Nephron progenitor cell (in vitro differentiated cells): ENCODE results near the gene BCO2.

ENCODE experiments used
- DNase-seq: peaks from one replicate; pipeline ENCODE4 v3.0.0; 2021
- H3K27ac Mint-ChIP-seq: 2 replicates; pipeline ENCODE4 v1.8.0; 2021; ENCODE audit warnings: mild to moderate bottlenecking, moderate library complexity, mixed read lengths
- H3K27me3 Mint-ChIP-seq: 2 replicates; pipeline ENCODE4 v1.8.0; 2021; ENCODE audit warnings: mild to moderate bottlenecking, low read depth, mixed read lengths; ENCODE audit not compliant: poor library complexity
- H3K36me3 Mint-ChIP-seq: 2 replicates; pipeline ENCODE4 v1.8.0; 2021; ENCODE audit warnings: low read depth, mixed read lengths
- H3K4me1 Mint-ChIP-seq: 2 replicates; pipeline ENCODE4 v1.8.0; 2021; ENCODE audit warnings: mixed read lengths
- H3K4me3 Mint-ChIP-seq: 2 replicates; pipeline ENCODE4 v1.8.0; 2021; ENCODE audit warnings: mild to moderate bottlenecking, moderate library complexity, mixed read lengths
- H3K9me3 Mint-ChIP-seq: 2 replicates; pipeline ENCODE4 v1.8.0; 2021; ENCODE audit warnings: mild to moderate bottlenecking, moderate library complexity, mixed read lengths
- TF ChIP-seq, protein P1 (sequence below): fragments of 200-600 bp; sonication (generic); IDR thresholded peaks from 2 replicates; pipeline ENCODE4 v1.5.0; 2021; ENCODE audit warnings: antibody characterized with exemption

Gene BCO2

DNA sequence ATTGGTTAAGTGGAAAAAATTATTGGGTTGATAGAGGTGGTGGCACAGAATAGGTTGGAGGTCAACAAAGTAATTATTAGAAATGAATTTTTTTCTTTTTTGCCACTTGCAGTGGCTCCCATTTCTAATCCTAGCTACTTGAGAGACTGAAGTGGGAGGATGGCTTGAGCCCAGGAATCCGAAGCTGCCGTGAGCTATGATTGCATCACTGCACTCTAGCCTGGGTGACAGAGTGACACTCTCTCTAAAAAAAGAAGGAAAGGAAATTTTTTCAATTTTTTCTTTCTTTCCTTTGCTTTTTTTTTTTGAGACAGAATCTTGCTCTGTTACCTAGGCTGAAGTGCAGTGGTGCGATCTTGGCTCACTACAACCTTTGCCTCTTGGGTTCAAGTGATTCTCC lies 2.2 kb upstream of the BCO2 start:
- no peak for DNase-seq
- peak overlapping the region; percentile 34 for H3K27ac Mint-ChIP-seq
- H3K4me3 Mint-ChIP-seq, result no peak overlapping the region
- TF ChIP-seq, protein P1, sequence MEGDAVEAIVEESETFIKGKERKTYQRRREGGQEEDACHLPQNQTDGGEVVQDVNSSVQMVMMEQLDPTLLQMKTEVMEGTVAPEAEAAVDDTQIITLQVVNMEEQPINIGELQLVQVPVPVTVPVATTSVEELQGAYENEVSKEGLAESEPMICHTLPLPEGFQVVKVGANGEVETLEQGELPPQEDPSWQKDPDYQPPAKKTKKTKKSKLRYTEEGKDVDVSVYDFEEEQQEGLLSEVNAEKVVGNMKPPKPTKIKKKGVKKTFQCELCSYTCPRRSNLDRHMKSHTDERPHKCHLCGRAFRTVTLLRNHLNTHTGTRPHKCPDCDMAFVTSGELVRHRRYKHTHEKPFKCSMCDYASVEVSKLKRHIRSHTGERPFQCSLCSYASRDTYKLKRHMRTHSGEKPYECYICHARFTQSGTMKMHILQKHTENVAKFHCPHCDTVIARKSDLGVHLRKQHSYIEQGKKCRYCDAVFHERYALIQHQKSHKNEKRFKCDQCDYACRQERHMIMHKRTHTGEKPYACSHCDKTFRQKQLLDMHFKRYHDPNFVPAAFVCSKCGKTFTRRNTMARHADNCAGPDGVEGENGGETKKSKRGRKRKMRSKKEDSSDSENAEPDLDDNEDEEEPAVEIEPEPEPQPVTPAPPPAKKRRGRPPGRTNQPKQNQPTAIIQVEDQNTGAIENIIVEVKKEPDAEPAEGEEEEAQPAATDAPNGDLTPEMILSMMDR, result no peak
- H3K27me3 Mint-ChIP-seq, result peaks cover 10% of the 10 kb centered on the region
- H3K36me3 Mint-ChIP-seq, result no peaks in the 10 kb centered on the region
- H3K9me3 Mint-ChIP-seq, result no peaks in the 10 kb centered on the region
- H3K4me1 Mint-ChIP-seq, result peaks cover 28% of the 10 kb centered on the region

DNA sequence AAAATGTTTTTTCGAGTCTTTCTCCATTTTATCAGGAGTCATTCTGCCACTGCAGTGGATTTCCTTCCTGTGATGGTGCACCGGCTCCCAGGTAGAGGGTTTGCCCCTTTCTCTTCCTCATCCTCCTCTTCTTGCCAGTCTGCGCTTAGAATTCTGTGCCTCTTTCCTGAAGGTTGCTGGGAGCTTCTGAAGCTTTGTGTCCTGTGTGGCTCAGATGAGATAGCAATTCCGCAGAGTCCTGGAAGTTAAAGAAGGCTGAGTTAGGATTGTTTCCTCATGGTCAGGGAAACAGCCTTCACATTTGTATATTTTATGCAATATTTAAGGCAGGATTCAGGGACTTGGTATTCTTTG lies 264 bp downstream of the BCO2 start:
- Mint-ChIP-seq H3K4me1 (peaks cover 32% of the 10 kb centered on the region), H3K4me3 (peak overlapping the region; percentile 80), H3K9me3 (no peaks in the 10 kb centered on the region), H3K27ac (peak overlapping the region; percentile 94), H3K36me3 (peaks cover 1% of the 10 kb centered on the region), H3K27me3 (peaks cover 10% of the 10 kb centered on the region)
- TF ChIP-seq, protein P1, result no peak
- DNase-seq, result no peak

DNA sequence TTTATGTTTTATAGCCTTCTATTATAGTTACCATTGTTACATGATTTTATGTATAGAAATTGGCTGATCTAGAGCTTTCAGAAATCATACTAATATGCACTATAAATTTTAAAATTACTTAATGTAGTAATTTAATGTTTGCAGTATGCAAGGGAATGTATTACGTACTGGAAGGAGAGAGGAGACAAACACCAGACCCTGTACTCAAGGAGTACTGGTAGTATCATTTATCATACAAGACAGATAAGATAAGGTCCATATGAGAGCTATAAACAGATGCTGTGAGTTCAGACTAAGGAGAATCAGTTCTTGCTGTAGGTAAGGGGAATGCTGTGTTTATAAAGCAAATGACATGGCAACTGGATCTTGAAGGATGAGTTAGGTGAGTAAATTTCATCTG lies 765 bp downstream of the BCO2 start:
- no peak for DNase-seq
- TF ChIP-seq, protein P1, result no peak
- Mint-ChIP-seq H3K27me3 (peaks cover 10% of the 10 kb centered on the region), H3K27ac (no peak overlapping the region), H3K4me1 (peaks cover 35% of the 10 kb centered on the region), H3K36me3 (peaks cover 6% of the 10 kb centered on the region), H3K4me3 (peak overlapping the region; percentile 80), H3K9me3 (peaks cover 5% of the 10 kb centered on the region)

DNA sequence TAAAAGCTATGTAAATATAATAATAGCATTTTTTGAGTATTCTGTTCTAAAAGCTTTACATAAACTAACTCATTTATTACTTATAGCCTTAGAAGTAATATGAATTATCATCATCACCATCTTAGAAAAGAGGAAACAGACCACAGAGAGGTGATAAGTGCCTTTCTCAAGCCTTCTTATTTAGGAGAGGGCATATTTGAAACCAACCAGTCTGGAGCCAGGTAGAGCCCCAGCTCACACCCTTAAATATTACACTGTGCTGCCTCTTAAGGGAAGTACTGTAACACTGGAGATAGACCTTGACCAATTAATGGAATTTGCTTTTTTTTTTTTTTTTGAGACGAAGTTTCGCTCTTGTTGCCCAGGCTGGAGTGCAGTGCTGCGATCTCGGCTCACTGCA lies 2.3 kb downstream of the BCO2 start:
- Mint-ChIP-seq H3K27me3 (peaks cover 13% of the 10 kb centered on the region), H3K27ac (no peak overlapping the region), H3K4me1 (peaks cover 35% of the 10 kb centered on the region), H3K36me3 (peaks cover 7% of the 10 kb centered on the region), H3K4me3 (no peak overlapping the region), H3K9me3 (peaks cover 11% of the 10 kb centered on the region)
- no peak for DNase-seq
- TF ChIP-seq, protein P1, result no peak

DNA sequence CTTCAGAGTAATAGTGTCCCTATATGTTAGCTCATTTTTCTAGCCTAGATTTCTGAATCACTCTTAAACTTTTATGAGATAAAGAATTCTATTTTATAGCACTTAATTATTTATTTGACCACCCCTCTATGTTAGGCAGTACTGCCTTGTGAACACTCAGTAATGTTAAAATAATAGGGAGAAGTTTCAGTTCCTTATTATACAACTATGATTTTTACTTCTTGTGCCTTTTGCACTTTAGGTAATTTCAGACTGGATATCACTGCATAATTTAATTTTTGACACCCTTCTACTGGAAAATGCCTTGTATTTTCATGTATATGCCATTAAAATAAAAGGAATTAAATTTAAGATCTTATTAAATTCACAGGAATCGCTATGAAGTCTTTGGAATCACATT lies 3.1 kb downstream of the BCO2 start:
- DNase-seq, result no peak
- TF ChIP-seq, protein P1, result no peak
- H3K9me3 Mint-ChIP-seq, result peaks cover 11% of the 10 kb centered on the region
- no peak overlapping the region for H3K27ac Mint-ChIP-seq
- H3K27me3 Mint-ChIP-seq, result peaks cover 15% of the 10 kb centered on the region
- no peak overlapping the region for H3K4me3 Mint-ChIP-seq
- peaks cover 7% of the 10 kb centered on the region for H3K36me3 Mint-ChIP-seq
- peaks cover 31% of the 10 kb centered on the region for H3K4me1 Mint-ChIP-seq

DNA sequence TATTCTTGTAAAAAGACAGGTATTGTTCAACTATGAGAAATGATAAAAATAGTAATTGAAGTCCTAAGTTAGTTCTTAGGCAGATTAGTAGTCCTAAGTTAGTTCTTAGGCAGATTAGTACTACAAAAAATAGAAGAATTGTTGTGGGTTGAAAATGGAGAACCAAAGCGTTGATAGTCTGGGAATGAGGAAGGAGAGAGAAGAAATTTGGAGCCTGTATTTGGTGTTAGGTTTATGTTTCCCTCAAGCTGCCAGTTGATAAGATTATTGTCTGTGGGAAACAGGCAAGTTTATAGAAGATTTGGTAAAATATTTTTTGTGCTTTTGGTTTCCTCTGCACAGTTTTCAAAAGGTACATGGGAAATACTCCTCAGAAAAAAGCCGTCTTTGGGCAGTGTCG lies 3.6 kb downstream of the BCO2 start:
- peaks cover 31% of the 10 kb centered on the region for H3K4me1 Mint-ChIP-seq
- peaks cover 15% of the 10 kb centered on the region for H3K27me3 Mint-ChIP-seq
- no peak overlapping the region for H3K4me3 Mint-ChIP-seq
- TF ChIP-seq, protein P1, result no peak
- peaks cover 7% of the 10 kb centered on the region for H3K36me3 Mint-ChIP-seq
- peaks cover 11% of the 10 kb centered on the region for H3K9me3 Mint-ChIP-seq
- H3K27ac Mint-ChIP-seq, result no peak overlapping the region
- DNase-seq, result no peak
